ENCODE data around the gene ABCD3. TPM values are rescaled to one million over a fixed set of nuclear protein-coding genes. Genes with fewer than 3 reads are reported as not detected.
A peak's percentile ranks its signal among the peaks of the same experiment; 100 is the strongest.
"Not testable (repeated sequence)": the region's sequence is repeated elsewhere in the genome, so short reads cannot be mapped to it uniquely, and the experiment has no call there.

The ABCD3 gene
- total RNA-seq, 1 donor from 2014 or later = 31.1 TPM

GRCh38 chr1:94544706-94545490, 126.7 kb downstream of the ABCD3 start:
- peak; percentile 78 for DNase-seq (ENCODE audit: low spot score)

DNA sequence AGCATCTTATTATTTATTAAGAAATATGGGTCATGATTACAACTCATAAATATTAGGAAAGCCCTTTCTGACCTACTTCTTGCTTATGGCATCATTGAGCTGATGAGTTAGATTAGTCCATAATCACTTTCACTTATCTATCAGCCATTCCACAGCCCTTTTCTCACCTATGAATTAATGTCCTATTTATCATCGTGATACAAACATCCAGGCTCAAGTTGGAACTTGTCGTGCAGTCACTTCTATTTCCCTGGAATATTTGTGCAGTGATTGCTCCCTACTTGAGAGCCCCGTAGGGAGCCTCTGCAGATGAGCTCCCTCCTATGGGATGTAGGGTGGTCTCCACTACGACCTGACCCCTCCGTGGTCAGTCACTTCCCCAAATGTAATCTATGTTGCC, 131.5 kb downstream of the ABCD3 start:
- DNase-seq (ENCODE audit: low spot score) = peak; percentile 24

- DNase-seq (ENCODE audit: low spot score) = no peak
These were observed 132.2 kb downstream of the ABCD3 start for GRCh38 chr1:94550396-94550795.

GRCh38 chr1:94550800-94551241, 132.6 kb downstream of the ABCD3 start:
- DNase-seq (ENCODE audit: low spot score) = peak; percentile 97

- DNase-seq (ENCODE audit: low spot score) = peak; percentile 39
These were observed 133.3 kb downstream of the ABCD3 start for GRCh38 chr1:94551449-94551848.

DNA sequence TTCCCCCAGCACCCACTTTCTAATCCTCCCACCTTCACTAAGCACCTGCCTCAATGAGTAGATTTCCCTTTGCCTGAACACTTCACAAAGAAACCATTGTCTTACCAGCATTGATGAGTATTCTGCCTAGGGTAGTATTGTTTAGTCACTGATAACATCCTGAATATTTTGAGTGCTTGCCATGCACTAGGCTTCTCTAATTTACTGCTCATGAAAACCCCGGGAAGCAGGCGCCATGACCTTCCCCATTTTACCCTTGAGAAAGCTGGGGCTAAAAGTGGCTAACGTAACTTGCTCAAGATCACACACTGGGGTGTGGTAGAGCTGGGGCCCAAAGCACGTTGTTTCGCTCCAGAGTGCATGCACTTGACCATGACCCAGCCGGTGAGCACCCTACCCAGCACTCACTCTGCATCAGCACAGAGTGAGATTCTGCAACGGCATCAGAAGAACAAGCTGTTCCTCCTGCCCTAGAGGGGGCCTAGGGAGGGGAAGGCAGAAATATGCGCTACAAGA, 133.9 kb downstream of the ABCD3 start:
- DNase-seq (ENCODE audit: low spot score) = no peak

DNA sequence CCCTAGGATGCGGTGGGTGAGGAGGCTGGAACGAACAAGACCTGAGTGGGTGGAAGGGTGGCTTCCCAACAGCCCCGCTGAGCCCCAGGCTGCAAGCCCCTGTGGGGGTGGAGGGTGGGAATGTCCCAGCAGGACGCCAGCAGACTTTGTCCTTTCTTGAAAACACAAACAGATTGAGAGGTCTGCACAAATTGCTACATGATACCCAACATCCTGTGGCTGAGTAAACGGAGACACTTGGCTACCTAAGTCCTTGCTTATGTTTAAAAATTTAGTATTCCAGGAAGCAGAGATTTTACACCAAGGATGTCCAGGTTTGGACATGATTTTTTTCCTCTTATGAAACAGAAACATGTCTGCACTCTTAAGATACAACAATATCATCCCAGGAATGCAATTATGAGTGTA, 135.1 kb downstream of the ABCD3 start:
- DNase-seq (ENCODE audit: low spot score) = peak; percentile 43

- DNase-seq (ENCODE audit: low spot score) = peak; percentile 31
These were observed 135.7 kb downstream of the ABCD3 start for GRCh38 chr1:94553931-94554330.

DNA sequence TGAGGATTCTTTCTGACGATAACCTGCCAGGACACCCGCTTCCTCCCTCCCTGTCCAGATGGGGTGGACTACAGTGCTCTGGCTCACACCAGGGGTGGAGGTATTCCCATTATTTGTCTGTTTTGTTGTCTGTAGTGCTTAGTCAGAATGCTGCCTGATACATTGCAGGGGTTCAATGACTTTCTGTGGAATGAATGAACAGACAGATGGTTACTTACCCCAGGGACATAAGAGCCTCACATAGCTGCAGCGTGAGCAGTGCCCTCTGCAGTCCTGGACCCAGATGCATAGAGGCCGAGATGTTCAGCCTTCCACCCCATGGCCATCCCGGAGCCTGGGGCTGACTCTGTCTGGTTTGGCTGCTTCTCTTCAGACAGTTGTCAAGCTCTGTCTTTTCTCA, 136.4 kb downstream of the ABCD3 start:
- DNase-seq (ENCODE audit: low spot score) = peak; percentile 55

GRCh38 chr1:94555091-94555490, 136.9 kb downstream of the ABCD3 start:
- no peak for DNase-seq (ENCODE audit: low spot score)

DNA sequence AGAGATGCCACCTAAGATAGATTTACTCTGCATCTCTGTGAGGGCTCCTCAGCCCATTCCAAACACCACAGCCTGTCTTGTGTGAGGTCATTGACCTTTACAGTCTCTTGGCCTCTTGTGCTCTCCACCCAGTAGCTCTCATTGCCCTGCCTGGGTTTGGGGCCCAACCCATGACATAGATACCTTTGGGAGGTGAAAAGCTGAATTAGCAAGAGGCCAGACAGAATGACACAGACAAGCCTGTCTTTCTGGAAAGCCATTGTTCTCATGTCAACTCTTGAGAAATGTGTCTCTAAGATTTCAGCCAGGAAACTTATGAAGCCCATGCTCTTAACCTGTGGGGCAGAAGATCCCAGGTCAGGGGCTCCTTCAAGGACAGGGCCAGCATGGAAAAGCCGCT, 141.7 kb downstream of the ABCD3 start:
- DNase-seq (ENCODE audit: low spot score) = no peak

DNA sequence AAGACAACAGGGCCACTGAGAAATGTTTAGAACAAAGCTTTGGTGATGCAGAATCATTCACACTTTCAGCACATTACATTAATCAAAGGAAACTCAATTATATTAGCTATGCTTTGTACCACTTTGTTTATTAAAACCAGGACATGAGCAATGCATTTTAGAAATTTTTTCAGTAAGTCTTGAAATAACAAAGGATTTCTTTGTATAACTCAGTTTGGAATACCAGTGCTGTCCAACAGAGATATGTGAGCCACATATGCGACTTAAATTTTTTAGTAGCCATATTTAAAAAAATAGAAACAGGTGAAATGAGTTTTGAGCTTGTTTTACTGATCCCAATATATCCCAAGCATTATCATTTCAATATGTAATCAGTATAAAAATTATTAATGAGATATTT, 142.1 kb downstream of the ABCD3 start:
- no peak for DNase-seq (ENCODE audit: low spot score)

DNA sequence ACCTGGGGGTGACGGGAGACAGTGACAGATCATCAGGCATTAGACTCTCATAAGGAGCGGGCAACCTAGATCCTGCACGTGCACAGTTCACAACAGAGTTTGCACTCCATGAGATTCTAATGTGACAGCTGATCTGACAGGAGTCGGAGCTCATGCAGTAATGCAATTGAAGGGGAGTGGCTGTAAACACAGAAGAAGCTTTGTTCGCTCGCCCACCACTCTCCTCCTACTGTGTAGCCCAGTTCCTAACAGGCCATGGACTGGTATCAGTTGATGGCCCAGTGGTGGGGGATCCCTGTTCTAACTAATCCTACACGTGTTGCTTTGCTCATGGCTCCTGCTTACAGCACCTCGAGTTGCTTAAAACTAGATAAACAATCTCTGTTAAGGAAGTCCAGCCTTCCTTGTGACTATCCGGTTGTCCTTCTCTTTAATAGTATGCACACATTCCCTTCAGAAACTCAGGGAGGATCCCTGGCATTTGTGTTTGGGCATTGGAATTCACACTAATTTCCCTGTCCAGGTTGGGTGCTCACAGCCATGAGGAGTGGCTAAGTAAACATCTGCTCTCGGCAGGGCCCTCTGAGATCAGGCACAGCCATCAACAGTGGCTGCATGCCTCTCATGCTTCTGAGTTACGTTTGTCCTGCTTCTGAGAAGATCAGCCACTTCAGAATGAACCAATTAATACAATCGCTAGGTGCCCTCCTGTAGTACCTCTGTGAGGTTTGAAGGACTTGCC, 144.5 kb downstream of the ABCD3 start:
- DNase-seq (ENCODE audit: low spot score) = no peak

DNA sequence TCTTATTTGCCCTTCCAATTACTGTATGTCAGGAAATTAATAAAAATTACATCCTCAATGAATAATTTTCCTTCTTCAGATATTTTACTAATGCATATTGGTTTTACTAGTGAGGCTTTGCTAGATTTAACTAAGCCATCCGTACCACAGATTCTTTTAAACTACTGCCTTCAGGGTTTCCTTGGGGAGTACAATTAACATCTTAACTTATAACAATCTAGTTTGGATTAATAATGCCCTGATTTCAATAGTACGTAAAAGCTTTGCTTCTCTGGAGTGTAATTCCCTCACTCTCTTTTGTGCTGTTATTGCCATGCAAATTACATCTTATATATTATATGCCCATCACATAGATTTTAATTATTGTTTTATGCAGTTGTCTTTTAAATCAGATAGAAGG, 147.7 kb downstream of the ABCD3 start:
- no peak for DNase-seq (ENCODE audit: low spot score)

DNA sequence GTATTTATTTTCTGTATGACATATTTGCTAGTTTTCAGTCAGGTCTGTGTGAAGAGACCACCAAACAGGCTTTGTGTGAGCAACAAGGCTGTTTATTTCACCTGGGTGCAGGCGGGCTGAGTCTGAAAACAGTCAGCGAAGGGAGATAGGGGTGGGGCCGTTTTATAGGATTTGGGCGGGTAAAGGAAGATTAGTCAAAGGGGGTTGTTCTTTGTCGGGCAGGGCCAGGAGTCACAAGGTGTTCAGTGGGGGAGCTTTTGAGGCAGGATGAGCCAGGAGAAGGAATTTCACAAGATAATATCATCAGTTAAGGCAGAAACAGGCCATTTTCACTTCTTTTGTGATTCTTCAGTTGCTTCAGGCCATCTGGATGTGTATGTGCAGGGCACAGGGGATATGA, 148.2 kb downstream of the ABCD3 start:
- DNase-seq (ENCODE audit: low spot score) = not testable (repeated sequence)

DNA sequence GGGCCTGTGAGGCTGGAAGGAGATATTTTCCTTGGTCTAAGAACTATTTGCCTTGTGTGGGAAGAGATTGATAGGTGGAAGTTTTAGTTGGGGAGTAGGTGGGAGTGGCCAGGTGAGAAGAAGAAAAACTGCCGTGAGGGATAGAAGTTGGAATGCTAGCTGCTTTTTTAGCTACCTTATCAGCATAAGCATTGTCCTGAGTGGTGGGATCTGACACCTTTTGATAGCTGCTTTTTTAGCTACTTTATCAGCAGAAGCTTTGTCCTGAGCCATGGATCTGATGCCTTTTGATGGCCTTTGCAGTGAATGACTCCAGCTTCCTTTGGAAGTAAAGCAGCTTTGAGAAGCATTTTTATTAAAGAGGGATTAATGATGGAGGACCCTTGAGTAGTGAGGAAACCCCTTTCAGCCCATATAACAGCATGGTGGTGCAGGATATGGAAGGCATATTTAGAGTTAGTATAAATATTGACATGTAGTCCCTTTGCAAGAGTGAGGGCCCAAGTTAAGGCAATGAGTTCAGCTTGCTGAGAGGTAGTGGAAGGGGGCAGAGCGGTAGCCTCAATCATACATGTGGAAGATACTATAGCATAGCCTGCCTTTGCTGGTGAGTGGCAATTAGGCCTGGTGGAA, 149.9 kb downstream of the ABCD3 start:
- not testable (repeated sequence) for DNase-seq (ENCODE audit: low spot score)

Other genes starting within 250 kb of the ABCD3 start
- gene ARHGAP29, start 180.8 kb upstream of the ABCD3 start, total RNA-seq (ENCODE audit: insufficient read depth, low replicate concordance) = 41.7 TPM
- gene F3, start 123.4 kb downstream of the ABCD3 start, total RNA-seq (ENCODE audit: insufficient read depth, low replicate concordance) = 356 TPM